ENCODE data around the gene TBL3.

DNA sequence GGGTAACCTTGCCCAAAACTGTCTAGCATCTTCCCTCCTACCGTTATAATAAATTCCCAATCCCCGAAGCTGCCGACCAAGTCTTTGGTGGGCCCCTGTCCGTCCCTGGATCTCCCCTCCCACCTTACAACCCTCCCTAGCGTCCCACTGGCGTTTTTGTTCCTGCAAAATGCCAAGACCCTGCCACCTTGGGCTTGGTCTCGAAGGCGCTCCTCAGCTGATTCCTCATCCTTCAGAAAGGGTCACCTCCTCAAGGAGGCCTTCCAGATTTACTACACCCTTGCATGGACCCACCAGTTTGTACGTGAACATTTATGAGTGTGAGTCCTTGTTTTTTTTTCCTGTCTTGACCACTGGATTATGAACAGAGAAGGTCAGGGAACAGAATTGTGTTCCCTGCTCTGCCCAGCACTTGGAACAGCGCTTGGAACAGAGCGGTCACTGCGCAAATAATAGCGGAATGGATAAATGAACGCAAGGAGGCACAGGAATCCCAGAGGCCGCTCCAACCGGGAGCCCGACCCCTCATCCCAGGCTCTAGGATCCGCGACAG lies 11.2 kb downstream of the TBL3 start:
- TF ChIP-seq, protein P1, sequence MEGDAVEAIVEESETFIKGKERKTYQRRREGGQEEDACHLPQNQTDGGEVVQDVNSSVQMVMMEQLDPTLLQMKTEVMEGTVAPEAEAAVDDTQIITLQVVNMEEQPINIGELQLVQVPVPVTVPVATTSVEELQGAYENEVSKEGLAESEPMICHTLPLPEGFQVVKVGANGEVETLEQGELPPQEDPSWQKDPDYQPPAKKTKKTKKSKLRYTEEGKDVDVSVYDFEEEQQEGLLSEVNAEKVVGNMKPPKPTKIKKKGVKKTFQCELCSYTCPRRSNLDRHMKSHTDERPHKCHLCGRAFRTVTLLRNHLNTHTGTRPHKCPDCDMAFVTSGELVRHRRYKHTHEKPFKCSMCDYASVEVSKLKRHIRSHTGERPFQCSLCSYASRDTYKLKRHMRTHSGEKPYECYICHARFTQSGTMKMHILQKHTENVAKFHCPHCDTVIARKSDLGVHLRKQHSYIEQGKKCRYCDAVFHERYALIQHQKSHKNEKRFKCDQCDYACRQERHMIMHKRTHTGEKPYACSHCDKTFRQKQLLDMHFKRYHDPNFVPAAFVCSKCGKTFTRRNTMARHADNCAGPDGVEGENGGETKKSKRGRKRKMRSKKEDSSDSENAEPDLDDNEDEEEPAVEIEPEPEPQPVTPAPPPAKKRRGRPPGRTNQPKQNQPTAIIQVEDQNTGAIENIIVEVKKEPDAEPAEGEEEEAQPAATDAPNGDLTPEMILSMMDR (IDR thresholded peaks at IDR 0.05; ENCODE audit: borderline replicate concordance, extremely low read depth, low read length, poor library complexity, severe bottlenecking) = no peak
- peak; percentile 80 for TF ChIP-seq EZH2 (IDR thresholded peaks at IDR 0.05; ENCODE audit: borderline replicate concordance, low read depth, low read length, severe bottlenecking)
